Measurements from ENCODE around the gene MEF2C. TPM values are rescaled to one million over a fixed set of nuclear protein-coding genes. Genes with fewer than 3 reads are reported as not detected.

MEF2C gene
- total RNA-seq, 1 donor from 2014 or later: 29.6 TPM

DNA sequence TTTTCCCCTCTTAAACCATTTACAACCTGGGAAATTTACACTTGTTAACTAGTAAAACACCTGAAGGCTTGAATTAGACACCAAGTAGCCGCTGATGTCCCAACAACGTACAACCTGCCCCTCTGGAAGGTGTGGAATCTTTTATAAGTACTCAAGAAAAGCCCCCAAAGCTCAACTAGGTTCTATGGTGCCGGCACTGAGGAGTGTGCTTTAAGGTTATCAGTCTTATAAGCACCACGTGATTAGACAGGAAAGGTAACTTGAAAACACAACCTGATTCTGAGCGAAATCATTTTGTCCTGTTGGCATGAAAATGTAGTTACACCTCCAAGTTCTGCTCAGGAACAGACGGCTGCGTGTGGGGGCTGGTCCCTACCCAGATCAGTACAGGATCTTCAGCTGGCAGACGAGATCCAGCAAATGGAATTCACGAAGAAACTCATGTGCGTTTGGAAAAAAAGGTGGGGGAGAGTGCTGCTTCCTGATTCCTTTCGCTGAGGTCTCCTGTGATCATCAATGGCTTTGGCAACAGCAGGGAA, 195.5 kb downstream of the MEF2C start:
- TF ChIP-seq, protein P1, sequence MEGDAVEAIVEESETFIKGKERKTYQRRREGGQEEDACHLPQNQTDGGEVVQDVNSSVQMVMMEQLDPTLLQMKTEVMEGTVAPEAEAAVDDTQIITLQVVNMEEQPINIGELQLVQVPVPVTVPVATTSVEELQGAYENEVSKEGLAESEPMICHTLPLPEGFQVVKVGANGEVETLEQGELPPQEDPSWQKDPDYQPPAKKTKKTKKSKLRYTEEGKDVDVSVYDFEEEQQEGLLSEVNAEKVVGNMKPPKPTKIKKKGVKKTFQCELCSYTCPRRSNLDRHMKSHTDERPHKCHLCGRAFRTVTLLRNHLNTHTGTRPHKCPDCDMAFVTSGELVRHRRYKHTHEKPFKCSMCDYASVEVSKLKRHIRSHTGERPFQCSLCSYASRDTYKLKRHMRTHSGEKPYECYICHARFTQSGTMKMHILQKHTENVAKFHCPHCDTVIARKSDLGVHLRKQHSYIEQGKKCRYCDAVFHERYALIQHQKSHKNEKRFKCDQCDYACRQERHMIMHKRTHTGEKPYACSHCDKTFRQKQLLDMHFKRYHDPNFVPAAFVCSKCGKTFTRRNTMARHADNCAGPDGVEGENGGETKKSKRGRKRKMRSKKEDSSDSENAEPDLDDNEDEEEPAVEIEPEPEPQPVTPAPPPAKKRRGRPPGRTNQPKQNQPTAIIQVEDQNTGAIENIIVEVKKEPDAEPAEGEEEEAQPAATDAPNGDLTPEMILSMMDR (IDR thresholded peaks at IDR 0.05): no peak
- DNase-seq (ENCODE audit: low spot score): no peak
- peaks cover 96% of the 10 kb centered on the region for H3K27me3 Mint-ChIP-seq (ENCODE audit: low read depth)
- no peak overlapping the region for H3K4me3 Mint-ChIP-seq (ENCODE audit: unreplicated experiment)
- H3K36me3 Mint-ChIP-seq (ENCODE audit: low read depth): peaks cover 4% of the 10 kb centered on the region
- no peak overlapping the region for H3K27ac Mint-ChIP-seq (ENCODE audit: unreplicated experiment)
- H3K4me1 Mint-ChIP-seq (ENCODE audit: low read depth): peaks cover 29% of the 10 kb centered on the region
- H3K9me3 Mint-ChIP-seq (ENCODE audit: low read depth): no peaks in the 10 kb centered on the region

DNA sequence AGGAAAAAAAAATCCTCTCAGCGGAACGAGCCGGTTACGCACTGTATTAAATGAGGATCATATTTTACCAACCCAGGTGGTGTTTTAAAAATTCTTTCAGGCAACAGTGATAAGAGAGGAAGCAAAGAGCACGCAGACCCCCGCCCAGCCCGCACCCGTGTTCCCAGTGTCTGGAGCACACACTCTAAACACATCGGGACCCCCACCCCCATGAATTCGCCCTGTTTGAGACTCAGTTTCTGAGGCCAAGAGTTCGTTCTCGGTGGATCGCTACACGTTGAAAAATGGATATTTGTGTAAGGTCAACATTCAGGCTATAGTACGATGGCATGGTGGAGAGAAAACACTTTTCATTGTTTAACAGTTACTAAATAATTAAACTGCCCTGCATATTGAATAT, 196.3 kb downstream of the MEF2C start:
- TF ChIP-seq, protein P1 (IDR thresholded peaks at IDR 0.05): no peak
- Mint-ChIP-seq H3K4me1 (ENCODE audit: low read depth) (peaks cover 22% of the 10 kb centered on the region), H3K27ac (ENCODE audit: unreplicated experiment) (no peak overlapping the region), H3K36me3 (ENCODE audit: low read depth) (peaks cover 4% of the 10 kb centered on the region), H3K4me3 (ENCODE audit: unreplicated experiment) (no peak overlapping the region), H3K27me3 (ENCODE audit: low read depth) (peaks cover 92% of the 10 kb centered on the region), H3K9me3 (ENCODE audit: low read depth) (no peaks in the 10 kb centered on the region)
- DNase-seq (ENCODE audit: low spot score): no peak

DNA sequence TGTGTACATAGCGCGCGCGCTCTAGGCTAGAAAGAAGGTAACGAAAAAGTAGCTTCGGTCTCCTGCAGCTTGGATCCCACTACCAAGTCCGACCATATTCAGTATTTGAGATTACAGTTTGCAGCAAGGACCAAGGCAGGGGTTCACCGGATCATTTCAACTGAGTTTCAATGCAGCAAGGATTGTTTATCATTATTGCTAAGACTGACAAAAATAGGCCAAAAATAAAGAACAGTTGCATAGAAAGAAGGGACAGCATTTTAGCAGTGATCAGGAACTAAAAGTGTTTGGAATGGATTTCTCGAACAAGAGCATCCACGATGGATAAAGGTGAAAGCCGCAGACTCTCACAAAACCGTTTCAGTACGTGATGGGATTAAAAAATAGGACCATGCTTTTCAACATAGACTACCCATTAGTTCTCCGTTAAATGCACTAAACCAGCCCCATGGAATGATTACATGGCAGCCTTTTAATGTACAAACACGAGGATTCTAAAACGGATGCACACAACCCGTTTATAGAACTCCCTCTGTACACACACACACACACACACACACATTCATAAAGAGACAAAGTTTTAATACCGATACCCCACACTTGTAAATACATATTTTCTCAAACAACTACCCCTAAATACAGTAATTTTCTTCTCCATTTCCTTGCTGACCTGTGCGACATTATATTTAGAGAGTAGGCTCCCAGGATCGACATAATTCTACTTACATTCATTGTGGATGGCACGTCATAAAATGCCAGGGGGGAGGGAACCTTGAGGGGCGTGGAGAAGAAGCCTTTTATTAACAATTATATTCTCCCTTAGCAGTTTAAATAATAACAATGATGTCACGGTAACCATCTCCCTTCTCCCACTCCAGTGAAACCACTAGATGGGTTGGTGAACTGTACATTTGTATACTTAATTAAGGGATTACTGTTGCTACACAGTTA, 197.1 kb downstream of the MEF2C start:
- Mint-ChIP-seq H3K4me1 (ENCODE audit: low read depth) (peaks cover 13% of the 10 kb centered on the region), H3K27me3 (ENCODE audit: low read depth) (peaks cover 90% of the 10 kb centered on the region), H3K27ac (ENCODE audit: unreplicated experiment) (no peak overlapping the region), H3K4me3 (ENCODE audit: unreplicated experiment) (no peak overlapping the region), H3K36me3 (ENCODE audit: low read depth) (peaks cover 4% of the 10 kb centered on the region), H3K9me3 (ENCODE audit: low read depth) (no peaks in the 10 kb centered on the region)
- TF ChIP-seq, protein P1 (IDR thresholded peaks at IDR 0.05): no peak
- DNase-seq (ENCODE audit: low spot score): no peak

DNA sequence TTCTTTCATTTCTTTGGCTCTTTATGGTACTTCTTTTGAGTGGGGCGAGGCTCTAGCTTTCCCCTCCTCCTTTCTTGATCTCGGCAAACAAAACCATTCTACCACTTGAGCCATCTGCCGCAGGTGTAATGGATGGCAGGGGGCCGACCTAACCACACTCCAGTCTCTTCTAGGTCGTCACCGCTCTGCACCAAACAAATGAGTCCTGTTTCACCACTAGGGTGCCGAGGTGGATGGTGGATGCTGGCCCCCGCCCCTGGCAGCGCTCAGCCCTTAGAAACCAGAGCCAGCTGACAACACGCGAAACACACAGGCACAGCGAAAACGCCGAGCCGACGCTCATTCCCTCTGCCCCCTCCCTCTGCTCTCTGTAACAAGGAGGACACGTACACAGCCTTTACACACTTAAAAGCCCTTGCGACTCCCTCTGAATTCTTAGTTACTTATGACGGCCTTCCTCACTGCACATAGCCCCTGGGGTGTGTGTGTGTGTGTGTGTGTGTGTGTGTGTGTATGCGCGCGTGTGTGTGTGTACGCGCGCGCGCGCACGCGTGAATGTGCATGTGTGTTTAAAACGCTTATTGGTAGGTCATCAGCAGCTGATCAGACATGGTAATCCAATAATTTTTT, 199.4 kb downstream of the MEF2C start:
- DNase-seq (ENCODE audit: low spot score): no peak
- Mint-ChIP-seq H3K27ac (ENCODE audit: unreplicated experiment) (no peak overlapping the region), H3K4me1 (ENCODE audit: low read depth) (peaks cover 8% of the 10 kb centered on the region)

More for the DNA sequence above, 199.4 kb downstream of the MEF2C start:
- TF ChIP-seq, protein P1 (IDR thresholded peaks at IDR 0.05): no peak
- Mint-ChIP-seq H3K9me3 (ENCODE audit: low read depth) (no peaks in the 10 kb centered on the region), H3K27me3 (ENCODE audit: low read depth) (peaks cover 88% of the 10 kb centered on the region), H3K36me3 (ENCODE audit: low read depth) (peaks cover 4% of the 10 kb centered on the region), H3K4me3 (ENCODE audit: unreplicated experiment) (no peak overlapping the region)

Data from chondrocyte (in vitro differentiated cells).